Endodermal cell (in vitro differentiated cells): ENCODE measurements around the gene PDK4. TPM values are rescaled to one million over a fixed set of nuclear protein-coding genes. Genes with fewer than 3 reads are reported as not detected.

ENCODE experiments used
- DNase-seq: peaks from one replicate; pipeline ENCODE4 v3.0.0-alpha.2; 2017
- H3K27ac ChIP-seq: 2 replicates; pipeline ENCODE4 v1.5.1; 2013; ENCODE audit warnings: mild to moderate bottlenecking, low read depth, low read length, moderate library complexity
- H3K27me3 ChIP-seq: 2 replicates; pipeline ENCODE4 v1.6.1; 2013; ENCODE audit warnings: mild to moderate bottlenecking, low read length, moderate library complexity; ENCODE audit not compliant: insufficient read depth, control insufficient read depth, poor library complexity, severe bottlenecking
- H3K36me3 ChIP-seq: 2 replicates; pipeline ENCODE4 v1.7.0; 2013; ENCODE audit warnings: mild to moderate bottlenecking, low read length, moderate library complexity; ENCODE audit not compliant: control insufficient read depth, insufficient read depth
- H3K4me1 ChIP-seq: one replicate; pipeline ENCODE4 v1.7.0; 2013; ENCODE audit warnings: low read length; ENCODE audit not compliant: control insufficient read depth, insufficient read depth
- H3K4me3 ChIP-seq: 2 replicates; pipeline ENCODE4 v1.5.1; 2013; ENCODE audit warnings: mild to moderate bottlenecking, low read length, moderate library complexity
- H3K9ac ChIP-seq: 2 replicates; pipeline ENCODE4 v1.6.1; 2013; ENCODE audit warnings: mild to moderate bottlenecking, low read length, moderate library complexity; ENCODE audit not compliant: poor library complexity, severe bottlenecking; ENCODE audit errors: extremely low read depth
- H3K9me3 ChIP-seq: 2 replicates; pipeline ENCODE4 v1.6.1; 2013; ENCODE audit warnings: mild to moderate bottlenecking, low read length, moderate library complexity; ENCODE audit not compliant: control insufficient read depth
- H3K27ac Mint-ChIP-seq: 2 replicates; pipeline ENCODE4 v1.8.0; 2020; ENCODE audit warnings: mixed read lengths
- H3K27me3 Mint-ChIP-seq: 2 replicates; pipeline ENCODE4 v1.8.0; 2021; ENCODE audit warnings: mild to moderate bottlenecking, mixed read lengths; ENCODE audit not compliant: insufficient read depth
- H3K36me3 Mint-ChIP-seq: 2 replicates; pipeline ENCODE4 v1.8.0; 2020; ENCODE audit warnings: low read depth, mixed read lengths
- H3K4me1 Mint-ChIP-seq: 2 replicates; pipeline ENCODE4 v1.8.0; 2020; ENCODE audit warnings: mixed read lengths
- H3K4me3 Mint-ChIP-seq: 2 replicates; pipeline ENCODE4 v1.8.0; 2020; ENCODE audit warnings: mild to moderate bottlenecking, moderate library complexity, mixed read lengths
- H3K9me3 Mint-ChIP-seq: 2 replicates; pipeline ENCODE4 v1.8.0; 2020; ENCODE audit warnings: mild to moderate bottlenecking, mixed read lengths
- WGBS, 2 experiments: methylation state at CpG; one replicate each; pipeline versions ENCODE4 v1.1.5 to v1.1.7; 2013; ENCODE audit warnings: missing lambda C conversion rate in 2 of 2, mixed read lengths in 1 of 2; ENCODE audit not compliant: insufficient coverage in 1 of 2, insufficient read length in 1 of 2; 5-methylcytosine and 5-hydroxymethylcytosine counted together
- total RNA-seq, 2 donors: library from RNA; stranded (reverse); fragmentation: NEBNext Ultra II Directional in 1 of 2; extraction: Animal tissue kit (Norgen Biotek cat#: 25700) in 1 of 2; gene quantifications; 2 replicates in 1 of 2; 3 replicates in 1 of 2; pipeline ENCODE4 v1.2.1, GENCODE V29; 2021
- TF ChIP-seq, protein P1 (sequence below): fragments of 200-600 bp; sonication (generic); conservative IDR thresholded peaks from 2 replicates; pipeline ENCODE4 v1.5.0; 2021; ENCODE audit warnings: antibody characterized with exemption, mild to moderate bottlenecking

The PDK4 gene
- total RNA-seq, 2 donors from 2014 or later: 0.42 to 0.73 TPM

DNA sequence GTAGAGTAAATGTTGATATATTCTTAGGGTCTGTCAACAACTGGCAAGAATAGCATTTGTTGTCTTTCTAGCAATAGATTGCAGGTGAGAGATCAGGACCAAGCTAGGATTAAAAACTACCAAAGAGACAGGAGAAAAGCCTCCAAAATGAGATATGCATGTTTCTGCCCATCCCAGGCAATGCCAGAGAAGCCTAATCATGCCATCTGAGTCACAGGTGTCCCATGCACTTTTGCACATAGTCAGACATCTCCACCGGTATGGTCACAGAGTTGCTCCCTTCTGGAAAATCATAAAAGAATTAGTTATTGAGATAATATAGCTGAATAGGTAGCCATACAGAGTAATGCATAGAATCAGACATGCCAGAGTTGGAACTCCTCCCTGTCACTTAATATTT is 50.6 kb downstream of the PDK4 start:
- DNase-seq: no peak
- H3K9me3 Mint-ChIP-seq: no peaks in the 10 kb centered on the region
- 92 to 100% methylated on average over 1 of the region's 1 CpG for WGBS, 2 experiments
- H3K36me3 ChIP-seq: no peaks in the 10 kb centered on the region
- H3K9me3 ChIP-seq: no peaks in the 10 kb centered on the region
- peaks cover 13% of the 10 kb centered on the region for H3K27me3 ChIP-seq
- H3K4me3 Mint-ChIP-seq: no peak overlapping the region
- peaks cover 19% of the 10 kb centered on the region for H3K4me1 Mint-ChIP-seq
- no peak overlapping the region for H3K27ac Mint-ChIP-seq
- H3K36me3 Mint-ChIP-seq: no peaks in the 10 kb centered on the region
- no peak overlapping the region for H3K9ac ChIP-seq
- H3K4me1 ChIP-seq: peaks cover 12% of the 10 kb centered on the region
- peaks cover 13% of the 10 kb centered on the region for H3K27me3 Mint-ChIP-seq
- TF ChIP-seq, protein P1, sequence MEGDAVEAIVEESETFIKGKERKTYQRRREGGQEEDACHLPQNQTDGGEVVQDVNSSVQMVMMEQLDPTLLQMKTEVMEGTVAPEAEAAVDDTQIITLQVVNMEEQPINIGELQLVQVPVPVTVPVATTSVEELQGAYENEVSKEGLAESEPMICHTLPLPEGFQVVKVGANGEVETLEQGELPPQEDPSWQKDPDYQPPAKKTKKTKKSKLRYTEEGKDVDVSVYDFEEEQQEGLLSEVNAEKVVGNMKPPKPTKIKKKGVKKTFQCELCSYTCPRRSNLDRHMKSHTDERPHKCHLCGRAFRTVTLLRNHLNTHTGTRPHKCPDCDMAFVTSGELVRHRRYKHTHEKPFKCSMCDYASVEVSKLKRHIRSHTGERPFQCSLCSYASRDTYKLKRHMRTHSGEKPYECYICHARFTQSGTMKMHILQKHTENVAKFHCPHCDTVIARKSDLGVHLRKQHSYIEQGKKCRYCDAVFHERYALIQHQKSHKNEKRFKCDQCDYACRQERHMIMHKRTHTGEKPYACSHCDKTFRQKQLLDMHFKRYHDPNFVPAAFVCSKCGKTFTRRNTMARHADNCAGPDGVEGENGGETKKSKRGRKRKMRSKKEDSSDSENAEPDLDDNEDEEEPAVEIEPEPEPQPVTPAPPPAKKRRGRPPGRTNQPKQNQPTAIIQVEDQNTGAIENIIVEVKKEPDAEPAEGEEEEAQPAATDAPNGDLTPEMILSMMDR: no peak
- no peak overlapping the region for H3K27ac ChIP-seq
- H3K4me3 ChIP-seq: no peak overlapping the region

DNA sequence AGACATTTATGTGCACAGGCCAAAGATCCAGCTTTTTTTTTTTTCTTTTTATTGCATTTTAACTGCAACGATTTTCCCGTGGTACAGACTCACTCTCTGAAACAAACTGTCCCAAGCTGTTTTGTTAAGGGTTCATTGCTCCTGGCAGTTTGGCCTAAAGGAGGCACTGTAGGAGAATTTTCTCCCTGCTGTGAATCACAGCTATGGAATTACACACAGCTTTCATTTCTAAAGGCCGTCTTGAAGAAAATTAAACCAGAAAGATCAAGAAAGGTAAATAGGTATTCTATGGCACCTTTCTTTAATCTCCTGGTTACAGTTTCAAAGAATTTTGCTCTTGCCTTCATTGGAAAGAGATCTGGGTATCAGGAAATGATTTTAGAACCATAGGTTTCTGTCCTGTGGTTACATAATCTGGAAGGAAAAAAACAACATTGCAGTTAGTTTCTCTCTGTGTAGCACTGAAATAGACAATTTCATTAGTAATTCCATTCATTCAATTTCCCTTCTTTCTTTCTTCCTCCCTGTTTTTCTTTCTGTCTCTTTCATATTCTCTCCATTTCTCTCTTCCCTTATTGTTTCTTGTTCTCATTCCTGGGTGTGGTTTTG is 51.2 kb downstream of the PDK4 start:
- no peak overlapping the region for H3K9ac ChIP-seq
- Mint-ChIP-seq H3K9me3 (no peaks in the 10 kb centered on the region), H3K27ac (no peak overlapping the region), H3K27me3 (peaks cover 15% of the 10 kb centered on the region), H3K4me3 (no peak overlapping the region), H3K36me3 (no peaks in the 10 kb centered on the region), H3K4me1 (peaks cover 14% of the 10 kb centered on the region)
- WGBS, 2 experiments: 50 to 61% methylated on average over 1 to 3 of the region's 3 CpGs
- peaks cover 9% of the 10 kb centered on the region for H3K27me3 ChIP-seq
- no peak overlapping the region for H3K27ac ChIP-seq
- H3K4me1 ChIP-seq: peaks cover 6% of the 10 kb centered on the region
- peak; percentile 61 for DNase-seq
- TF ChIP-seq, protein P1: peak; percentile 82
- H3K9me3 ChIP-seq: no peaks in the 10 kb centered on the region
- no peak overlapping the region for H3K4me3 ChIP-seq
- H3K36me3 ChIP-seq: no peaks in the 10 kb centered on the region

DNA sequence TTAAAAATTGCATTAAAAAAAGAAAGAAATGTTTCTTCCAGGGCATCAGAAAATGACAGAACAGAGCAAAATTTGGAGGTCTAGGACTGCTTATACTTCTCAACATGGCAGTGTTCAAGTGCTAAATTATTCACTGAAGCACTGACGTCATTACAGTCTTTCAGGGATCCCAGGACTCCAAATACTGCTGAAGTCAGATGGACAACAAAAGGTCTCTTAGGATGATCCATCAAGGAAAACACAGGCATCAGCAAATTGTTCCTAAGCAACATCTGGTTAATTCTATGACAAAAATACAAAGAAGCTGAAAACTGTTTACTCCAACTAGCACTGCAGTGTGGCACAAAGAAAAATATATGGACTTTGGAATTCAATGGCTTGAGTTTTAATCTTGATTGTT is 52.1 kb downstream of the PDK4 start:
- peaks cover 15% of the 10 kb centered on the region for H3K27me3 Mint-ChIP-seq

More for the DNA sequence above, 52.1 kb downstream of the PDK4 start:
- H3K9me3 ChIP-seq: no peaks in the 10 kb centered on the region
- Mint-ChIP-seq H3K27ac (no peak overlapping the region), H3K9me3 (no peaks in the 10 kb centered on the region), H3K4me1 (peaks cover 7% of the 10 kb centered on the region), H3K4me3 (no peak overlapping the region), H3K36me3 (no peaks in the 10 kb centered on the region)
- DNase-seq: no peak
- H3K27ac ChIP-seq: no peak overlapping the region
- H3K27me3 ChIP-seq: peaks cover 9% of the 10 kb centered on the region
- H3K9ac ChIP-seq: no peak overlapping the region
- TF ChIP-seq, protein P1: no peak
- peaks cover 4% of the 10 kb centered on the region for H3K4me1 ChIP-seq
- H3K36me3 ChIP-seq: no peaks in the 10 kb centered on the region
- H3K4me3 ChIP-seq: no peak overlapping the region
- 77 to 83% methylated on average over 1 of the region's 1 CpG for WGBS, 2 experiments
